K562 (cell line): ENCODE measurements around the gene C4orf36. TPM values are rescaled to one million over a fixed set of nuclear protein-coding genes. Genes with fewer than 3 reads are reported as not detected.

Experiments used
- ATAC-seq: fragments of 200-7000 bp; cut with Tn5 transposase; 3 replicates; pipeline ENCODE4 v1.9.1; 2020; ENCODE audit warnings: moderate library complexity
- BruUV-seq: library from RNA; stranded (reverse); fragments of 400-500 nt; replicated peaks from 2 replicates; lab custom pipeline; 2021; lab: Mats Ljungman, UMichigan
- CTCF ChIA-PET: fragments of 300-600 bp; formaldehyde crosslinking; extraction: SDS; loops from one replicate; lab custom pipeline; 2021; ENCODE audit warnings: low intra/inter-chr PET ratio; lab: Yijun Ruan, JAX
- POLR2A ChIA-PET: fragments of 300-600, 350-650 bp; sonication (Branson Sonifier 250); formaldehyde crosslinking; extraction: SDS; loops from one replicate; lab custom pipeline; 2021; ENCODE audit warnings: antibody characterized with exemption, inconsistent platforms; lab: Yijun Ruan, JAX
- DNase-seq, 4 experiments: peaks; one replicate each; pipeline versions ENCODE4 v3.0.0 to v3.0.0-alpha.2; 2011 to 2018; ENCODE audit warnings: low spot score in 3 of 4, mixed read lengths in 3 of 4; ENCODE audit errors: extremely low read depth in 1 of 4
- FAIRE-seq: peaks from 2 replicates; lab custom pipeline; 2011; peaks lifted over from hg19 to GRCh38; lab: Jason Lieb, UNC
- H2AFZ ChIP-seq: 2 replicates; pipeline ENCODE4 v1.6.0; 2011; ENCODE audit warnings: low read depth, low read length, control low read depth, inconsistent platforms
- H3K27ac ChIP-seq: fragments of 200-600 bp; 3 replicates; pipeline ENCODE4 v1.8.0; 2011; ENCODE audit warnings: low read depth, mild to moderate bottlenecking, control low read depth, inconsistent platforms, low read length, moderate library complexity, mixed read lengths; ENCODE audit errors: extremely low read depth
- H3K27me3 ChIP-seq, 2 experiments: fragments of 300-600 bp in 1 of 2; 2 replicates in 1 of 2; 3 replicates in 1 of 2; pipeline versions ENCODE4 v1.6.0 to v1.8.0; 2011; ENCODE audit warnings: inconsistent platforms in 2 of 2, low read length in 2 of 2, mild to moderate bottlenecking in 1 of 2, mixed read lengths in 1 of 2, moderate library complexity in 1 of 2; ENCODE audit not compliant: control insufficient read depth in 2 of 2, insufficient read depth in 2 of 2
- H3K36me3 ChIP-seq: fragments of 300-600 bp; 3 replicates; pipeline ENCODE4 v1.8.0; 2011; ENCODE audit warnings: mild to moderate bottlenecking, low read length, inconsistent platforms; ENCODE audit not compliant: control insufficient read depth, insufficient read depth
- H3K4me1 ChIP-seq, 2 experiments: fragments of 200-600 bp in 1 of 2; replicated peaks in 1 of 2; 2 replicates in 1 of 2; 3 replicates in 1 of 2; pipeline versions ENCODE4 v1.5.1 to v1.8.0; 2011; ENCODE audit warnings: inconsistent platforms in 2 of 2, low read length in 2 of 2, mild to moderate bottlenecking in 1 of 2, mixed read lengths in 1 of 2, moderate library complexity in 1 of 2; ENCODE audit not compliant: control insufficient read depth in 2 of 2, insufficient read depth in 2 of 2
- H3K4me2 ChIP-seq: 2 replicates; pipeline ENCODE4 v1.6.1; 2011; ENCODE audit warnings: low read length, control low read depth, inconsistent platforms, mixed read lengths; ENCODE audit not compliant: insufficient read depth
- H3K4me3 ChIP-seq: fragments of 200-600 bp; sonication (generic), shearing (Covaris generic); 2 replicates; pipeline ENCODE4 v1.5.1; 2016; ENCODE audit warnings: control low read depth, inconsistent platforms
- H3K79me2 ChIP-seq: fragments of 200-600 bp; 3 replicates; pipeline ENCODE4 v1.8.0; 2011; ENCODE audit warnings: low read length, inconsistent platforms; ENCODE audit not compliant: control insufficient read depth, insufficient read depth
- H3K9ac ChIP-seq, 2 experiments: 2 replicates each; pipeline versions ENCODE4 v1.6.0 to v1.6.1; 2011; ENCODE audit warnings: low read depth in 2 of 2, low read length in 2 of 2, control low read depth in 1 of 2, inconsistent platforms in 1 of 2, mild to moderate bottlenecking in 1 of 2, mixed read lengths in 1 of 2; ENCODE audit not compliant: insufficient read depth in 1 of 2
- H3K9me1 ChIP-seq: one replicate; pipeline ENCODE4 v1.6.0; 2011; ENCODE audit warnings: inconsistent platforms, mild to moderate bottlenecking, low read length, moderate library complexity; ENCODE audit not compliant: control insufficient read depth, insufficient read depth
- H3K9me3 ChIP-seq: replicated peaks from 2 replicates; pipeline ENCODE4 v1.5.1; 2011; ENCODE audit warnings: low read depth, low read length, inconsistent platforms; ENCODE audit not compliant: control insufficient read depth, insufficient read depth
- H4K20me1 ChIP-seq: replicated peaks from 2 replicates; pipeline ENCODE4 v1.6.1; 2011; ENCODE audit warnings: low read length, inconsistent platforms, mixed read lengths; ENCODE audit not compliant: control insufficient read depth, insufficient read depth
- KDM1A ChIP-seq, 2 experiments: fragments of 450-650 bp; IDR thresholded peaks; 2 replicates each; pipeline ENCODE4 v1.6.1; 2016; ENCODE audit warnings: mild to moderate bottlenecking in 2 of 2
- MAFF ChIP-seq: IDR thresholded peaks from 2 replicates; pipeline ENCODE4 v1.6.1; 2012; ENCODE audit warnings: low read length, improper control_type of control experiment
- ZNF444 ChIP-seq: fragments of 250-450 bp; sonication (Bioruptor Pico); IDR thresholded peaks from 2 replicates; pipeline ENCODE4 v1.4.0; 2020; ENCODE audit warnings: mild to moderate bottlenecking, moderate library complexity
- WGBS: fragments of 100-300 bp; shearing (Covaris generic); methylation state at CpG from one replicate; pipeline ENCODE4 v1.1.6; 2016; ENCODE audit warnings: low coverage, mixed read lengths; ENCODE audit not compliant: insufficient coverage; ENCODE audit errors: missing lambda C conversion rate; 5-methylcytosine and 5-hydroxymethylcytosine counted together
- in situ Hi-C: fragments of 300-500 bp; cut with MboI; formaldehyde crosslinking; loops from 4 replicates; pipeline ENCODE4 v1.15.0; 2018; ENCODE audit warnings: inconsistent platforms, mixed read lengths
- intact Hi-C: fragments of 100-400 bp; cut with micrococcal nuclease; formaldehyde crosslinking; loops from 2 replicates; pipeline ENCODE4 v1.14.2; 2022
- polyA plus RNA-seq, 8 experiments: library from polyadenylated mRNA; depleted of rRNA in 4 of 8; stranded (reverse) in 5 of 8; unstranded in 3 of 8; fragments of >200 nt; fragmentation: Nextera tagmentation in 2 of 8; fragmentation: Illumina TruSeq in 1 of 8; extraction: Ambion mirVana in 2 of 8; extraction: Trizol in 1 of 8; gene quantifications; 2 replicates each; pipeline versions ENCODE4 v1.2.1 to v1.2.3, GENCODE V29; 2011 to 2014; ENCODE audit warnings: inconsistent platforms in 1 of 8, missing spikeins in 1 of 8
- total RNA-seq, 7 experiments: library from RNA; depleted of rRNA in 6 of 7; stranded (reverse); fragments of >200 nt in 6 of 7; fragmentation: Illumina TruSeq in 2 of 7; extraction: Trizol in 2 of 7; gene quantifications; 2 replicates each; pipeline versions ENCODE4 v1.2.1 to v1.2.3, GENCODE V29; 2011 to 2021; ENCODE audit warnings: low replicate concordance in 1 of 7
- TF ChIP-seq, protein P1 (sequence below), 3 experiments: IDR thresholded peaks in 2 of 3; conservative IDR thresholded peaks in 1 of 3; 2 replicates each; pipeline ENCODE4 v1.5.1; 2011 to 2012; ENCODE audit warnings: low read length in 3 of 3, mild to moderate bottlenecking in 3 of 3, control low read depth in 2 of 3, improper control_type of control experiment in 1 of 3, inconsistent platforms in 1 of 3, low read depth in 1 of 3, mixed read lengths in 1 of 3, moderate library complexity in 1 of 3; ENCODE audit not compliant: insufficient read depth in 2 of 3
- TF ChIP-seq, protein P2 (sequence below): fragments of 250-450 bp; sonication (Bioruptor Pico); IDR thresholded peaks from 2 replicates; pipeline ENCODE4 v1.8.0; 2021; ENCODE audit warnings: moderate library complexity, mild to moderate bottlenecking, inconsistent platforms

C4orf36 gene
- total and polyA plus RNA-seq, 9 of the 15 experiments (the other 6 are each of a cell fraction or from before 2014, with no cell fraction given): 0.14 to 0.45 (median 0.20) TPM; not detected in 5

DNA sequence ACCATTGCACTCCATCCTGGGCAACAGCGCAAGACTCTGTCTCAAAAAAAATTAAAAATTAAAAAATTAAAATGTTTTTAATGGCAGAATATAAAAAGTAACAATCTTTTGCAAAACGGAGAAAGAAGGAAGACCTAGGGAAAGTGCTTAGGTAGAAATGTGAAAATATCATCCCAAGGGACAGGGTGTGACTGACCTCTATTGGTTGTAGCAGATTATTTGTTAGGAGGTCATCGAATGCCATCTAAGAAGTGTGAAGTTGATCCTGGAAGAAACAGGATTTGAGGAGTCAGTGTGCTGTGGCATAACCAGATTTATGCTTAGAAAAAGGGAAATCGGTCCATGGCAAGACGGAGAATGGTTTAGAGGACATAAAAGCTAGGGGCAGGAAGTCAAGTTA, 18.1 kb upstream of the C4orf36 start:
- TF ChIP-seq, protein P1, sequence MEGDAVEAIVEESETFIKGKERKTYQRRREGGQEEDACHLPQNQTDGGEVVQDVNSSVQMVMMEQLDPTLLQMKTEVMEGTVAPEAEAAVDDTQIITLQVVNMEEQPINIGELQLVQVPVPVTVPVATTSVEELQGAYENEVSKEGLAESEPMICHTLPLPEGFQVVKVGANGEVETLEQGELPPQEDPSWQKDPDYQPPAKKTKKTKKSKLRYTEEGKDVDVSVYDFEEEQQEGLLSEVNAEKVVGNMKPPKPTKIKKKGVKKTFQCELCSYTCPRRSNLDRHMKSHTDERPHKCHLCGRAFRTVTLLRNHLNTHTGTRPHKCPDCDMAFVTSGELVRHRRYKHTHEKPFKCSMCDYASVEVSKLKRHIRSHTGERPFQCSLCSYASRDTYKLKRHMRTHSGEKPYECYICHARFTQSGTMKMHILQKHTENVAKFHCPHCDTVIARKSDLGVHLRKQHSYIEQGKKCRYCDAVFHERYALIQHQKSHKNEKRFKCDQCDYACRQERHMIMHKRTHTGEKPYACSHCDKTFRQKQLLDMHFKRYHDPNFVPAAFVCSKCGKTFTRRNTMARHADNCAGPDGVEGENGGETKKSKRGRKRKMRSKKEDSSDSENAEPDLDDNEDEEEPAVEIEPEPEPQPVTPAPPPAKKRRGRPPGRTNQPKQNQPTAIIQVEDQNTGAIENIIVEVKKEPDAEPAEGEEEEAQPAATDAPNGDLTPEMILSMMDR (IDR thresholded peaks at IDR 0.05 in 2 of 3, conservative IDR thresholded peaks at IDR 0.05 in 1 of 3; ENCODE audit: insufficient read depth in 2 of 3, low read depth in 1 of 3, low read length in 3 of 3): peak in 1 of 3 experiments; percentile 18; a peak in 1 of 6 replicates
- TF ChIP-seq ZNF444 (no peak), MAFF (no peak), KDM1A (IDR thresholded peaks at IDR 0.05) (no peak)
- TF ChIP-seq, protein P2, sequence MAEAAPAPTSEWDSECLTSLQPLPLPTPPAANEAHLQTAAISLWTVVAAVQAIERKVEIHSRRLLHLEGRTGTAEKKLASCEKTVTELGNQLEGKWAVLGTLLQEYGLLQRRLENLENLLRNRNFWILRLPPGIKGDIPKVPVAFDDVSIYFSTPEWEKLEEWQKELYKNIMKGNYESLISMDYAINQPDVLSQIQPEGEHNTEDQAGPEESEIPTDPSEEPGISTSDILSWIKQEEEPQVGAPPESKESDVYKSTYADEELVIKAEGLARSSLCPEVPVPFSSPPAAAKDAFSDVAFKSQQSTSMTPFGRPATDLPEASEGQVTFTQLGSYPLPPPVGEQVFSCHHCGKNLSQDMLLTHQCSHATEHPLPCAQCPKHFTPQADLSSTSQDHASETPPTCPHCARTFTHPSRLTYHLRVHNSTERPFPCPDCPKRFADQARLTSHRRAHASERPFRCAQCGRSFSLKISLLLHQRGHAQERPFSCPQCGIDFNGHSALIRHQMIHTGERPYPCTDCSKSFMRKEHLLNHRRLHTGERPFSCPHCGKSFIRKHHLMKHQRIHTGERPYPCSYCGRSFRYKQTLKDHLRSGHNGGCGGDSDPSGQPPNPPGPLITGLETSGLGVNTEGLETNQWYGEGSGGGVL (CRISPR knock-in tag): no peak
- no peak for DNase-seq
- Histone ChIP-seq H3K4me3 (no peak overlapping the region), H3K27me3 (no peaks in the 10 kb centered on the region), H2AFZ (no peak overlapping the region), H3K9me1 (no peaks in the 10 kb centered on the region), H3K27ac (no peak overlapping the region), H3K79me2 (no peaks in the 10 kb centered on the region), H3K36me3 (no peaks in the 10 kb centered on the region), H3K4me2 (no peak overlapping the region), H4K20me1 (no peaks in the 10 kb centered on the region), H3K4me1 (peaks cover 5 to 6% of the 10 kb centered on the region in 2 experiments; a peak in 3 of 5 replicates), H3K9ac (no peak overlapping the region), H3K9me3 (no peaks in the 10 kb centered on the region)
- no peak for FAIRE-seq
- 65% methylated on average over 5 of the region's 5 CpGs for WGBS
- POLR2A ChIA-PET: no interaction called here
- intact Hi-C loops: no loop called here
- in situ Hi-C loops: no loop called here
- no peak for ATAC-seq
- BruUV-seq: no TSS peak
- CTCF ChIA-PET: no interaction called here
